ENCODE results near the gene ACTR3C. TPM values are rescaled to one million over a fixed set of nuclear protein-coding genes. Genes with fewer than 3 reads are reported as not detected.
"Not testable (repeated sequence)": the region's sequence is repeated elsewhere in the genome, so short reads cannot be mapped to it uniquely, and the experiment has no call there.

ACTR3C gene
- total and polyA plus RNA-seq, 10 of the 15 experiments (the other 5 are each of a cell fraction or from before 2014, with no cell fraction given): 2.0 to 10.2 (median 6.3) TPM

GRCh38 chr7:150205866-150206265 is 117.5 kb downstream of the ACTR3C start:
- H3K36me3 ChIP-seq (ENCODE audit: control insufficient read depth in 2 of 2, insufficient read depth in 2 of 2, low read length in 1 of 2); FAIRE-seq; H3K4me2 ChIP-seq (ENCODE audit: control insufficient read depth, insufficient read depth); H3K4me1 ChIP-seq (ENCODE audit: control insufficient read depth, insufficient read depth, low read length); H2AFZ ChIP-seq (ENCODE audit: control insufficient read depth, low read depth, low read length); H3K9ac ChIP-seq (ENCODE audit: control insufficient read depth, insufficient read depth, low read length); DNase-seq (ENCODE audit: low read depth, low spot score); ATAC-seq; RAD21 ChIA-PET (ENCODE audit: unreplicated experiment); SMC1A ChIA-PET (ENCODE audit: uncharacterized antibody, unreplicated experiment); H3K27me3 ChIP-seq (replicated peaks in 1 of 2; ENCODE audit: control insufficient read depth in 2 of 2, insufficient read depth in 2 of 2, low read length in 1 of 2); H4K20me1 ChIP-seq (ENCODE audit: control insufficient read depth, insufficient read depth); POLR2A ChIA-PET; in situ Hi-C loops (cut with MboI); H3K79me2 ChIP-seq (ENCODE audit: control insufficient read depth, insufficient read depth, low read length); H3K9me3 ChIP-seq (replicated peaks; ENCODE audit: control insufficient read depth, insufficient read depth, low read length); H3K4me3 ChIP-seq; H3K27ac ChIP-seq (ENCODE audit: control insufficient read depth, insufficient read depth); CTCF ChIA-PET; intact Hi-C loops (cut with micrococcal nuclease; ENCODE audit: unreplicated experiment); BruUV-seq (replicated peaks): not testable (repeated sequence)
- WGBS (ENCODE audit: insufficient coverage, insufficient replicate concordance, low lambda C conversion rate, missing lambda C conversion rate): 85% methylated on average over 3 of the region's 4 CpGs

GRCh38 chr7:150204577-150204976 is 118.8 kb downstream of the ACTR3C start:
- H3K36me3 ChIP-seq (ENCODE audit: control insufficient read depth in 2 of 2, insufficient read depth in 2 of 2, low read length in 1 of 2); BruUV-seq (replicated peaks); DNase-seq (ENCODE audit: low read depth, low spot score); POLR2A ChIA-PET; SMC1A ChIA-PET (ENCODE audit: uncharacterized antibody, unreplicated experiment); H2AFZ ChIP-seq (ENCODE audit: control insufficient read depth, low read depth, low read length); H3K27ac ChIP-seq (ENCODE audit: control insufficient read depth, insufficient read depth); H3K9ac ChIP-seq (ENCODE audit: control insufficient read depth, insufficient read depth, low read length); RAD21 ChIA-PET (ENCODE audit: unreplicated experiment); in situ Hi-C loops (cut with MboI); H4K20me1 ChIP-seq (ENCODE audit: control insufficient read depth, insufficient read depth); H3K4me2 ChIP-seq (ENCODE audit: control insufficient read depth, insufficient read depth); H3K79me2 ChIP-seq (ENCODE audit: control insufficient read depth, insufficient read depth, low read length); H3K4me3 ChIP-seq; ATAC-seq; FAIRE-seq; H3K27me3 ChIP-seq (replicated peaks in 1 of 2; ENCODE audit: control insufficient read depth in 2 of 2, insufficient read depth in 2 of 2, low read length in 1 of 2); H3K9me3 ChIP-seq (replicated peaks; ENCODE audit: control insufficient read depth, insufficient read depth, low read length); intact Hi-C loops (cut with micrococcal nuclease; ENCODE audit: unreplicated experiment); H3K4me1 ChIP-seq (ENCODE audit: control insufficient read depth, insufficient read depth, low read length); CTCF ChIA-PET: not testable (repeated sequence)
- WGBS (ENCODE audit: insufficient coverage, insufficient replicate concordance, low lambda C conversion rate, missing lambda C conversion rate): 33% methylated on average over 6 of the region's 7 CpGs

GRCh38 chr7:150202894-150203293 is 120.5 kb downstream of the ACTR3C start:
- H3K4me2 ChIP-seq (ENCODE audit: control insufficient read depth, insufficient read depth); H3K36me3 ChIP-seq (ENCODE audit: control insufficient read depth in 2 of 2, insufficient read depth in 2 of 2, low read length in 1 of 2); H3K9ac ChIP-seq (ENCODE audit: control insufficient read depth, insufficient read depth, low read length); ATAC-seq; H3K9me3 ChIP-seq (replicated peaks; ENCODE audit: control insufficient read depth, insufficient read depth, low read length); CTCF ChIA-PET; H3K4me1 ChIP-seq (ENCODE audit: control insufficient read depth, insufficient read depth, low read length); RAD21 ChIA-PET (ENCODE audit: unreplicated experiment); BruUV-seq (replicated peaks); H3K79me2 ChIP-seq (ENCODE audit: control insufficient read depth, insufficient read depth, low read length); SMC1A ChIA-PET (ENCODE audit: uncharacterized antibody, unreplicated experiment); in situ Hi-C loops (cut with MboI); H4K20me1 ChIP-seq (ENCODE audit: control insufficient read depth, insufficient read depth); POLR2A ChIA-PET; DNase-seq (ENCODE audit: low read depth, low spot score); H3K4me3 ChIP-seq; H3K27ac ChIP-seq (ENCODE audit: control insufficient read depth, insufficient read depth); H3K27me3 ChIP-seq (replicated peaks in 1 of 2; ENCODE audit: control insufficient read depth in 2 of 2, insufficient read depth in 2 of 2, low read length in 1 of 2); H2AFZ ChIP-seq (ENCODE audit: control insufficient read depth, low read depth, low read length); intact Hi-C loops (cut with micrococcal nuclease; ENCODE audit: unreplicated experiment): not testable (repeated sequence)
- peak; percentile 35 for FAIRE-seq
- WGBS (ENCODE audit: insufficient coverage, insufficient replicate concordance, low lambda C conversion rate, missing lambda C conversion rate): 42% methylated on average over 4 of the region's 4 CpGs

Other genes starting within 250 kb of the ACTR3C start
- gene LRRC61, start 190 bp downstream of the ACTR3C start, total RNA-seq (2014; rRNA removed): 26.9 and 32.6 TPM in 2 replicates
- gene LRRC61, start 190 bp downstream of the ACTR3C start, total RNA-seq (2014; rRNA removed; fragmentation: Illumina TruSeq; extraction: Trizol): 6.9 and 9.2 TPM in 2 replicates
- 28.9 and 31.1 TPM in 2 replicates for gene LRRC61, start 190 bp downstream of the ACTR3C start, total RNA-seq (2021)
- 9.6 and 16.3 TPM in 2 replicates for gene LRRC61, start 190 bp downstream of the ACTR3C start, polyA plus RNA-seq (2011; rRNA removed)
- 3.6 and 5.9 TPM in 2 replicates for gene LRRC61, start 190 bp downstream of the ACTR3C start, polyA plus RNA-seq (2014; fragmentation: Illumina TruSeq; extraction: Trizol)
- 1 to 10 TPM; 1.4 to 2.5 TPM for gene LRRC61, start 190 bp downstream of the ACTR3C start, polyA plus RNA-seq (2014; fragmentation: Nextera tagmentation; extraction: Ambion mirVana)
- 27.3 and 32.4 TPM in 2 replicates for gene LRRC61, start 190 bp downstream of the ACTR3C start, polyA plus RNA-seq (2014; rRNA removed)
- gene LRRC61, start 190 bp downstream of the ACTR3C start, polyA plus RNA-seq (2016; fragmentation: Nextera tagmentation; extraction: Ambion mirVana): 10 to 100 TPM; 44.9 to 54.2 TPM
- 0.23 and 0.33 TPM in 2 replicates for gene RARRES2, start 18.1 kb upstream of the ACTR3C start, total RNA-seq (2014; rRNA removed)
- not detected in 2 replicates for gene RARRES2, start 18.1 kb upstream of the ACTR3C start, total RNA-seq (2014; rRNA removed; fragmentation: Illumina TruSeq; extraction: Trizol)
- 0.96 and 2.2 TPM in 2 replicates for gene RARRES2, start 18.1 kb upstream of the ACTR3C start, total RNA-seq (2021)
- not detected in 2 replicates for gene RARRES2, start 18.1 kb upstream of the ACTR3C start, polyA plus RNA-seq (2011; rRNA removed)
- 0.29 TPM in 1 of 2 replicates, not detected in the other for gene RARRES2, start 18.1 kb upstream of the ACTR3C start, polyA plus RNA-seq (2014; fragmentation: Illumina TruSeq; extraction: Trizol)
- gene RARRES2, start 18.1 kb upstream of the ACTR3C start, polyA plus RNA-seq (2014; fragmentation: Nextera tagmentation; extraction: Ambion mirVana): under 1 TPM in 1 of 2 experiments, not detected in 1; 0.13 TPM
- 0.18 and 0.41 TPM in 2 replicates for gene RARRES2, start 18.1 kb upstream of the ACTR3C start, polyA plus RNA-seq (2014; rRNA removed)
- gene RARRES2, start 18.1 kb upstream of the ACTR3C start, polyA plus RNA-seq (2016; fragmentation: Nextera tagmentation; extraction: Ambion mirVana): under 1 TPM; 0.40 to 1.00 TPM
- 111 and 122 TPM in 2 replicates for gene REPIN1, start 45.3 kb upstream of the ACTR3C start, total RNA-seq (2014; rRNA removed)
- gene REPIN1, start 45.3 kb upstream of the ACTR3C start, total RNA-seq (2014; rRNA removed; fragmentation: Illumina TruSeq; extraction: Trizol): 32.1 and 38.7 TPM in 2 replicates
- 161 and 172 TPM in 2 replicates for gene REPIN1, start 45.3 kb upstream of the ACTR3C start, total RNA-seq (2021)
- 56.3 and 88.0 TPM in 2 replicates for gene REPIN1, start 45.3 kb upstream of the ACTR3C start, polyA plus RNA-seq (2011; rRNA removed)
- gene REPIN1, start 45.3 kb upstream of the ACTR3C start, polyA plus RNA-seq (2014; fragmentation: Illumina TruSeq; extraction: Trizol): 22.3 and 47.3 TPM in 2 replicates
- gene REPIN1, start 45.3 kb upstream of the ACTR3C start, polyA plus RNA-seq (2014; fragmentation: Nextera tagmentation; extraction: Ambion mirVana): 10 to 100 TPM in 1 of 2 experiments, 1 to 10 TPM in 1; 5.1 to 12.6 TPM
- 139 and 159 TPM in 2 replicates for gene REPIN1, start 45.3 kb upstream of the ACTR3C start, polyA plus RNA-seq (2014; rRNA removed)
- gene REPIN1, start 45.3 kb upstream of the ACTR3C start, polyA plus RNA-seq (2016; fragmentation: Nextera tagmentation; extraction: Ambion mirVana): 10 to 100 TPM; 66.4 to 87.4 TPM
- gene ZNF775, start 55.8 kb upstream of the ACTR3C start, total RNA-seq (2014; rRNA removed): 7.2 and 11.0 TPM in 2 replicates
- 2.3 and 2.8 TPM in 2 replicates for gene ZNF775, start 55.8 kb upstream of the ACTR3C start, total RNA-seq (2014; rRNA removed; fragmentation: Illumina TruSeq; extraction: Trizol)
- 12.1 and 14.3 TPM in 2 replicates for gene ZNF775, start 55.8 kb upstream of the ACTR3C start, total RNA-seq (2021)
- gene ZNF775, start 55.8 kb upstream of the ACTR3C start, polyA plus RNA-seq (2011; rRNA removed): 1.8 and 3.6 TPM in 2 replicates
- 0.32 and 0.71 TPM in 2 replicates for gene ZNF775, start 55.8 kb upstream of the ACTR3C start, polyA plus RNA-seq (2014; fragmentation: Illumina TruSeq; extraction: Trizol)
- under 1 TPM; 0.05 to 0.46 TPM for gene ZNF775, start 55.8 kb upstream of the ACTR3C start, polyA plus RNA-seq (2014; fragmentation: Nextera tagmentation; extraction: Ambion mirVana)
- gene ZNF775, start 55.8 kb upstream of the ACTR3C start, polyA plus RNA-seq (2014; rRNA removed): 9.7 and 11.8 TPM in 2 replicates
- 1 to 10 TPM in 1 of 2 experiments, under 1 TPM in 1; 0.62 to 1.4 TPM for gene ZNF775, start 55.8 kb upstream of the ACTR3C start, polyA plus RNA-seq (2016; fragmentation: Nextera tagmentation; extraction: Ambion mirVana)
- 3.7 and 4.5 TPM in 2 replicates for gene GIMAP8, start 127.1 kb upstream of the ACTR3C start, total RNA-seq (2014; rRNA removed)
- 5.7 TPM in 2 replicates for gene GIMAP8, start 127.1 kb upstream of the ACTR3C start, total RNA-seq (2014; rRNA removed; fragmentation: Illumina TruSeq; extraction: Trizol)
- gene GIMAP8, start 127.1 kb upstream of the ACTR3C start, total RNA-seq (2021): 5.7 and 6.2 TPM in 2 replicates
- 9.7 and 12.6 TPM in 2 replicates for gene GIMAP8, start 127.1 kb upstream of the ACTR3C start, polyA plus RNA-seq (2011; rRNA removed)
- 7.9 and 8.3 TPM in 2 replicates for gene GIMAP8, start 127.1 kb upstream of the ACTR3C start, polyA plus RNA-seq (2014; fragmentation: Illumina TruSeq; extraction: Trizol)
- 1 to 10 TPM in 1 of 2 experiments, under 1 TPM in 1; 0.66 to 2.6 TPM for gene GIMAP8, start 127.1 kb upstream of the ACTR3C start, polyA plus RNA-seq (2014; fragmentation: Nextera tagmentation; extraction: Ambion mirVana)
- 6.0 and 7.0 TPM in 2 replicates for gene GIMAP8, start 127.1 kb upstream of the ACTR3C start, polyA plus RNA-seq (2014; rRNA removed)
- 1 to 10 TPM; 2.0 to 2.2 TPM for gene GIMAP8, start 127.1 kb upstream of the ACTR3C start, polyA plus RNA-seq (2016; fragmentation: Nextera tagmentation; extraction: Ambion mirVana)
- gene GIMAP7, start 191.3 kb upstream of the ACTR3C start, total RNA-seq (2014; rRNA removed): 2.7 and 2.8 TPM in 2 replicates
- gene GIMAP7, start 191.3 kb upstream of the ACTR3C start, total RNA-seq (2014; rRNA removed; fragmentation: Illumina TruSeq; extraction: Trizol): 4.5 and 5.1 TPM in 2 replicates
- gene GIMAP7, start 191.3 kb upstream of the ACTR3C start, total RNA-seq (2021): 3.4 and 3.9 TPM in 2 replicates
- gene GIMAP7, start 191.3 kb upstream of the ACTR3C start, polyA plus RNA-seq (2011; rRNA removed): 4.9 and 7.4 TPM in 2 replicates
- 7.4 and 10.2 TPM in 2 replicates for gene GIMAP7, start 191.3 kb upstream of the ACTR3C start, polyA plus RNA-seq (2014; fragmentation: Illumina TruSeq; extraction: Trizol)
- gene GIMAP7, start 191.3 kb upstream of the ACTR3C start, polyA plus RNA-seq (2014; fragmentation: Nextera tagmentation; extraction: Ambion mirVana): 10 to 100 TPM; 14.1 to 16.6 TPM
- gene GIMAP7, start 191.3 kb upstream of the ACTR3C start, polyA plus RNA-seq (2014; rRNA removed): 3.5 and 3.7 TPM in 2 replicates
- 1 to 10 TPM; 5.8 to 6.8 TPM for gene GIMAP7, start 191.3 kb upstream of the ACTR3C start, polyA plus RNA-seq (2016; fragmentation: Nextera tagmentation; extraction: Ambion mirVana)
- 0.11 and 0.98 TPM in 2 replicates for gene GIMAP4, start 243.8 kb upstream of the ACTR3C start, total RNA-seq (2014; rRNA removed)
- 0.28 and 0.40 TPM in 2 replicates for gene GIMAP4, start 243.8 kb upstream of the ACTR3C start, total RNA-seq (2014; rRNA removed; fragmentation: Illumina TruSeq; extraction: Trizol)
- gene GIMAP4, start 243.8 kb upstream of the ACTR3C start, total RNA-seq (2021): 0.54 and 1.0 TPM in 2 replicates
- 1.5 and 2.5 TPM in 2 replicates for gene GIMAP4, start 243.8 kb upstream of the ACTR3C start, polyA plus RNA-seq (2011; rRNA removed)
- 0.43 and 1.5 TPM in 2 replicates for gene GIMAP4, start 243.8 kb upstream of the ACTR3C start, polyA plus RNA-seq (2014; fragmentation: Illumina TruSeq; extraction: Trizol)
- gene GIMAP4, start 243.8 kb upstream of the ACTR3C start, polyA plus RNA-seq (2014; fragmentation: Nextera tagmentation; extraction: Ambion mirVana): under 1 TPM in 1 of 2 experiments, not detected in 1; 0.29 TPM
- 0.06 and 0.65 TPM in 2 replicates for gene GIMAP4, start 243.8 kb upstream of the ACTR3C start, polyA plus RNA-seq (2014; rRNA removed)
- gene GIMAP4, start 243.8 kb upstream of the ACTR3C start, polyA plus RNA-seq (2016; fragmentation: Nextera tagmentation; extraction: Ambion mirVana): under 1 TPM; 0.11 to 0.32 TPM